Endothelial cell of umbilical vein (primary cell): ENCODE results near the gene COL4A2. TPM values are rescaled to one million over a fixed set of nuclear protein-coding genes. Genes with fewer than 3 reads are reported as not detected.

Experiments used
- BruUV-seq: library from RNA; stranded (reverse); fragments of 400-500 nt; replicated peaks from 2 replicates; lab custom pipeline; 2021; lab: Mats Ljungman, UMichigan
- CTCF ChIA-PET: fragments of 300-600, 350-600 bp; sonication (Branson Sonifier 250); formaldehyde crosslinking; loops from one replicate; lab custom pipeline; 2021; ENCODE audit warnings: antibody characterized with exemption, inconsistent platforms; lab: Charles Lee
- POLR2A ChIA-PET: fragments of 300-600, 350-600 bp; sonication (Branson Sonifier 250); formaldehyde crosslinking; loops from one replicate; lab custom pipeline; 2021; ENCODE audit warnings: antibody characterized with exemption, inconsistent platforms; lab: Charles Lee
- DNase-seq: peaks from one replicate; pipeline ENCODE4 v3.0.0-alpha.2; 2011; ENCODE audit warnings: low read depth, low spot score
- FAIRE-seq: peaks from 2 replicates; lab custom pipeline; 2011; peaks lifted over from hg19 to GRCh38; lab: Jason Lieb, UNC
- H2AFZ ChIP-seq: 2 replicates; pipeline ENCODE4 v1.6.0; 2012; ENCODE audit warnings: low read depth, low read length, control low read depth, inconsistent platforms
- H3K27ac ChIP-seq: 2 replicates; pipeline ENCODE4 v1.5.1; 2011; ENCODE audit warnings: low read depth, mild to moderate bottlenecking, control low read depth, low read length, moderate library complexity; ENCODE audit not compliant: insufficient read depth
- H3K27me3 ChIP-seq, 2 experiments: 2 replicates each; pipeline versions ENCODE4 v1.6.0 to v1.6.1; 2011; ENCODE audit warnings: low read length in 2 of 2, mixed read lengths in 1 of 2; ENCODE audit not compliant: control insufficient read depth in 2 of 2, insufficient read depth in 2 of 2
- H3K36me3 ChIP-seq, 2 experiments: 2 replicates in 1 of 2; 3 replicates in 1 of 2; pipeline ENCODE4 v1.5.1; 2011; ENCODE audit warnings: low read length in 2 of 2, mild to moderate bottlenecking in 1 of 2, moderate library complexity in 1 of 2; ENCODE audit not compliant: control insufficient read depth in 2 of 2, insufficient read depth in 2 of 2; ENCODE audit errors: extremely low read depth in 1 of 2
- H3K4me1 ChIP-seq: 3 replicates; pipeline ENCODE4 v1.5.1; 2011; ENCODE audit warnings: mild to moderate bottlenecking, low read length; ENCODE audit not compliant: control insufficient read depth, insufficient read depth; ENCODE audit errors: extremely low read depth
- H3K4me2 ChIP-seq: 2 replicates; pipeline ENCODE4 v1.6.1; 2011; ENCODE audit warnings: low read length, control low read depth, mixed read lengths; ENCODE audit not compliant: insufficient read depth
- H3K4me3 ChIP-seq, 3 experiments: fragments of 200-600 bp in 1 of 3; sonication (generic), shearing (Covaris generic) in 1 of 3; replicated peaks in 1 of 3; 2 replicates each; pipeline ENCODE4 v1.5.1; 2011 to 2016; ENCODE audit warnings: control low read depth in 3 of 3, low read length in 3 of 3, mild to moderate bottlenecking in 2 of 3, inconsistent platforms in 1 of 3, low read depth in 1 of 3, moderate library complexity in 1 of 3; ENCODE audit not compliant: insufficient read depth in 1 of 3
- H3K79me2 ChIP-seq: 2 replicates; pipeline ENCODE4 v1.6.0; 2012; ENCODE audit warnings: low read length, inconsistent platforms; ENCODE audit not compliant: control insufficient read depth, insufficient read depth
- H3K9ac ChIP-seq: replicated peaks from 2 replicates; pipeline ENCODE3; 2011; ENCODE audit warnings: low read length, control low read depth; ENCODE audit not compliant: insufficient read depth; ENCODE audit errors: extremely low read depth
- H3K9me1 ChIP-seq: replicated peaks from 3 replicates; pipeline ENCODE4 v1.6.0; 2011; ENCODE audit warnings: mild to moderate bottlenecking, low read length; ENCODE audit not compliant: control insufficient read depth, insufficient read depth; ENCODE audit errors: extremely low read depth
- H3K9me3 ChIP-seq: replicated peaks from 2 replicates; pipeline ENCODE4 v1.5.1; 2012; ENCODE audit warnings: low read length, inconsistent platforms; ENCODE audit not compliant: control insufficient read depth, insufficient read depth
- H4K20me1 ChIP-seq: replicated peaks from 2 replicates; pipeline ENCODE3; 2011; ENCODE audit warnings: mild to moderate bottlenecking, low read length; ENCODE audit not compliant: control insufficient read depth, insufficient read depth; ENCODE audit errors: extremely low read depth
- EZH2 ChIP-seq: IDR thresholded peaks from 2 replicates; pipeline ENCODE4 v1.6.1; 2012; ENCODE audit warnings: borderline replicate concordance, low read depth, mild to moderate bottlenecking, moderate library complexity, low read length, inconsistent platforms; ENCODE audit not compliant: severe bottlenecking
- FOS ChIP-seq: IDR thresholded peaks from 2 replicates; pipeline ENCODE4 v1.6.1; 2011; ENCODE audit warnings: mild to moderate bottlenecking, low read length, moderate library complexity, borderline replicate concordance; ENCODE audit not compliant: insufficient read depth
- GATA2 ChIP-seq: IDR thresholded peaks from 2 replicates; pipeline ENCODE4 v1.7.0; 2011; ENCODE audit warnings: low read depth, mild to moderate bottlenecking, moderate library complexity, mixed read lengths, low read length; ENCODE audit not compliant: insufficient read length, insufficient read depth
- JUN ChIP-seq: IDR thresholded peaks from 2 replicates; pipeline ENCODE4 v1.6.1; 2011; ENCODE audit warnings: borderline replicate concordance, low read depth; ENCODE audit not compliant: insufficient read length, insufficient read depth
- MYC ChIP-seq: IDR thresholded peaks from one replicate; pipeline ENCODE4 v1.6.1; 2011; ENCODE audit warnings: mild to moderate bottlenecking, low read depth, low read length
- POLR2A ChIP-seq: IDR thresholded peaks from 2 replicates; pipeline ENCODE4 v1.6.1; 2012; ENCODE audit warnings: low read depth, mild to moderate bottlenecking, control low read depth, low read length
- POLR2AphosphoS5 ChIP-seq: IDR thresholded peaks from 2 replicates; pipeline ENCODE4 v1.6.1; 2012; ENCODE audit warnings: low read depth, mild to moderate bottlenecking, control low read depth, low read length, moderate library complexity; ENCODE audit not compliant: insufficient read depth
- dilution Hi-C: fragments of 300-500 bp; cut with MboI; formaldehyde crosslinking; loops from one replicate; pipeline ENCODE4 v1.15.0; 2019; ENCODE audit warnings: low sequenced_read_pairs; ENCODE audit not compliant: extremely low pct_ligation_motif_present
- intact Hi-C: fragments of 100-400 bp; cut with micrococcal nuclease; formaldehyde crosslinking; loops from one replicate; pipeline ENCODE4 v1.10.0; 2022
- polyA plus RNA-seq, 4 experiments: library from polyadenylated mRNA; depleted of rRNA in 3 of 4; stranded (reverse) in 3 of 4; unstranded in 1 of 4; fragments of >200 nt; gene quantifications; 2 replicates each; pipeline versions ENCODE4 v1.2.1 to v1.2.3, GENCODE V29; 2011 to 2012; ENCODE audit warnings: missing spikeins in 1 of 4
- total RNA-seq: library from RNA; stranded (reverse); gene quantifications from 2 replicates; pipeline ENCODE4 v1.2.3, GENCODE V29; 2021
- TF ChIP-seq, protein P1 (sequence below), 2 donors: IDR thresholded peaks; 1 replicate in 1 of 2; 2 replicates in 1 of 2; pipeline ENCODE4 v1.5.1; 2011; ENCODE audit warnings: low read length in 2 of 2, mild to moderate bottlenecking in 2 of 2, moderate library complexity in 2 of 2, control low read depth in 1 of 2, inconsistent platforms in 1 of 2, low read depth in 1 of 2; ENCODE audit not compliant: insufficient read depth in 1 of 2; ENCODE audit errors: extremely low read depth in 1 of 2
- TF ChIP-seq, protein P2 (sequence below): IDR thresholded peaks from 2 replicates; pipeline ENCODE4 v1.6.1; 2011; ENCODE audit not compliant: insufficient read depth, insufficient read length

The COL4A2 gene
- total and polyA plus RNA-seq, 2 donors (not counting 3 experiments of a cell fraction or from before 2014, with no cell fraction given) = 792 to 940 TPM

- peaks cover 35% of the 10 kb centered on the region for H3K4me1 ChIP-seq
Measured at GRCh38 chr13:110334841-110335490, 27.9 kb downstream of the COL4A2 start.

More at GRCh38 chr13:110334841-110335490, 27.9 kb downstream of the COL4A2 start:
- FAIRE-seq (no peak), DNase-seq (no peak)
- Histone ChIP-seq H3K79me2 (peaks cover 69% of the 10 kb centered on the region), H3K9me1 (no peaks in the 10 kb centered on the region), H3K9ac (no peak overlapping the region), H3K27ac (no peak overlapping the region), H3K4me2 (no peak overlapping the region), H4K20me1 (no peaks in the 10 kb centered on the region), H2AFZ (no peak overlapping the region), H3K36me3 (peaks cover 0 to 8% of the 10 kb centered on the region in 2 experiments), H3K27me3 (no peaks in the 10 kb centered on the region), H3K9me3 (no peaks in the 10 kb centered on the region), H3K4me3 (no peak overlapping the region)
- intact Hi-C loops = no loop called here
- no peak for TF ChIP-seq FOS
- TF ChIP-seq JUN = no peak
- TF ChIP-seq POLR2AphosphoS5 = no peak
- TF ChIP-seq, protein P1, sequence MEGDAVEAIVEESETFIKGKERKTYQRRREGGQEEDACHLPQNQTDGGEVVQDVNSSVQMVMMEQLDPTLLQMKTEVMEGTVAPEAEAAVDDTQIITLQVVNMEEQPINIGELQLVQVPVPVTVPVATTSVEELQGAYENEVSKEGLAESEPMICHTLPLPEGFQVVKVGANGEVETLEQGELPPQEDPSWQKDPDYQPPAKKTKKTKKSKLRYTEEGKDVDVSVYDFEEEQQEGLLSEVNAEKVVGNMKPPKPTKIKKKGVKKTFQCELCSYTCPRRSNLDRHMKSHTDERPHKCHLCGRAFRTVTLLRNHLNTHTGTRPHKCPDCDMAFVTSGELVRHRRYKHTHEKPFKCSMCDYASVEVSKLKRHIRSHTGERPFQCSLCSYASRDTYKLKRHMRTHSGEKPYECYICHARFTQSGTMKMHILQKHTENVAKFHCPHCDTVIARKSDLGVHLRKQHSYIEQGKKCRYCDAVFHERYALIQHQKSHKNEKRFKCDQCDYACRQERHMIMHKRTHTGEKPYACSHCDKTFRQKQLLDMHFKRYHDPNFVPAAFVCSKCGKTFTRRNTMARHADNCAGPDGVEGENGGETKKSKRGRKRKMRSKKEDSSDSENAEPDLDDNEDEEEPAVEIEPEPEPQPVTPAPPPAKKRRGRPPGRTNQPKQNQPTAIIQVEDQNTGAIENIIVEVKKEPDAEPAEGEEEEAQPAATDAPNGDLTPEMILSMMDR (IDR thresholded peaks at IDR 0.05; ENCODE audit: extremely low read depth in 1 of 2, insufficient read depth in 1 of 2, low read depth in 1 of 2, low read length in 2 of 2) = no peak
- TF ChIP-seq, protein P2, sequence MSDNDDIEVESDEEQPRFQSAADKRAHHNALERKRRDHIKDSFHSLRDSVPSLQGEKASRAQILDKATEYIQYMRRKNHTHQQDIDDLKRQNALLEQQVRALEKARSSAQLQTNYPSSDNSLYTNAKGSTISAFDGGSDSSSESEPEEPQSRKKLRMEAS = no peak
- no peak for TF ChIP-seq POLR2A
- no peak for TF ChIP-seq EZH2
- no peak for TF ChIP-seq MYC
- TF ChIP-seq GATA2 = no peak
- POLR2A ChIA-PET = no interaction called here
- dilution Hi-C loops = no loop called here
- CTCF ChIA-PET = no interaction called here
- BruUV-seq = no TSS peak
